ENCODE measurements around the gene PBX1.

The PBX1 gene

GRCh38 chr1:164780863-164781262 is 221.9 kb downstream of the PBX1 start:
- H3K27me3 ChIP-seq (ENCODE audit: control insufficient read depth in 3 of 3, insufficient read depth in 3 of 3, low read depth in 1 of 3, low read length in 3 of 3): no peaks in the 10 kb centered on the region
- H2BK5ac ChIP-seq (ENCODE audit: low read length): no peak overlapping the region
- H3K14ac ChIP-seq (ENCODE audit: low read length): no peak overlapping the region
- no peak overlapping the region for H2BK15ac ChIP-seq (ENCODE audit: low read length)
- H3K4me1 ChIP-seq (ENCODE audit: control insufficient read depth in 2 of 2, insufficient read depth in 1 of 2, low read depth in 1 of 2, low read length in 2 of 2): peaks cover 2 to 15% of the 10 kb centered on the region in 2 donors
- H3K36me3 ChIP-seq (replicated peaks in 1 of 2; ENCODE audit: control insufficient read depth in 2 of 2, insufficient read depth in 2 of 2, low read length in 2 of 2): peaks cover 0 to 7% of the 10 kb centered on the region in 2 donors
- no peak overlapping the region for H3K9ac ChIP-seq (ENCODE audit: low read depth, low read length, poor library complexity)
- no peak overlapping the region for H3K4ac ChIP-seq (ENCODE audit: low read length)
- H3K18ac ChIP-seq (ENCODE audit: low read length): no peak overlapping the region
- DNase-seq (ENCODE audit: low spot score): no peak
- H3K79me1 ChIP-seq (ENCODE audit: low read depth, low read length): peaks cover 2% of the 10 kb centered on the region
- no CpG with 5 or more reads among the region's 8 CpGs for WGBS, 2 donors (ENCODE audit: extremely low coverage in 2 of 2, insufficient read length in 2 of 2, insufficient replicate concordance in 1 of 2)
- H2BK120ac ChIP-seq (ENCODE audit: low read depth, low read length): no peak overlapping the region
- H2BK12ac ChIP-seq (ENCODE audit: low read length): no peak overlapping the region
- no peak overlapping the region for H4K8ac ChIP-seq (ENCODE audit: low read depth, low read length)
- H3K9me3 ChIP-seq (replicated peaks in 1 of 2; ENCODE audit: control insufficient read depth in 2 of 2, insufficient read depth in 1 of 2, low read depth in 1 of 2, low read length in 2 of 2): peaks cover 0 to 4% of the 10 kb centered on the region in 2 donors
- H3K23ac ChIP-seq (ENCODE audit: low read depth, low read length, poor library complexity): no peak overlapping the region
- H2AK5ac ChIP-seq (ENCODE audit: low read depth, low read length): no peak overlapping the region
- H3K27ac ChIP-seq (replicated peaks; ENCODE audit: low read length): no peak overlapping the region
- no peak overlapping the region for H3K4me2 ChIP-seq (ENCODE audit: insufficient read depth, low read length, poor library complexity, severe bottlenecking)
- no peak overlapping the region for H3K4me3 ChIP-seq (ENCODE audit: low read length in 2 of 2)
- no peak overlapping the region for H4K91ac ChIP-seq (ENCODE audit: low read depth, low read length, poor library complexity)
- H2AFZ ChIP-seq (ENCODE audit: low read length): no peak overlapping the region

GRCh38 chr1:164781972-164782371 is 223.0 kb downstream of the PBX1 start:
- DNase-seq (ENCODE audit: low spot score): no peak
- H3K79me1 ChIP-seq (ENCODE audit: low read depth, low read length): peaks cover 2% of the 10 kb centered on the region
- H2BK5ac ChIP-seq (ENCODE audit: low read length): no peak overlapping the region
- no peak overlapping the region for H3K14ac ChIP-seq (ENCODE audit: low read length)
- H3K4me2 ChIP-seq (ENCODE audit: insufficient read depth, low read length, poor library complexity, severe bottlenecking): no peak overlapping the region
- H4K8ac ChIP-seq (ENCODE audit: low read depth, low read length): no peak overlapping the region
- no CpG with 5 or more reads among the region's 1 CpG for WGBS, 2 donors (ENCODE audit: extremely low coverage in 2 of 2, insufficient read length in 2 of 2, insufficient replicate concordance in 1 of 2)
- no peak overlapping the region for H3K9ac ChIP-seq (ENCODE audit: low read depth, low read length, poor library complexity)
- no peaks in the 10 kb centered on the region for H3K27me3 ChIP-seq (ENCODE audit: control insufficient read depth in 3 of 3, insufficient read depth in 3 of 3, low read depth in 1 of 3, low read length in 3 of 3)
- no peak overlapping the region for H2AK5ac ChIP-seq (ENCODE audit: low read depth, low read length)
- no peak overlapping the region for H3K27ac ChIP-seq (replicated peaks; ENCODE audit: low read length)
- peaks cover 0 to 7% of the 10 kb centered on the region in 2 donors for H3K36me3 ChIP-seq (replicated peaks in 1 of 2; ENCODE audit: control insufficient read depth in 2 of 2, insufficient read depth in 2 of 2, low read length in 2 of 2)
- peaks cover 0 to 4% of the 10 kb centered on the region in 2 donors for H3K9me3 ChIP-seq (replicated peaks in 1 of 2; ENCODE audit: control insufficient read depth in 2 of 2, insufficient read depth in 1 of 2, low read depth in 1 of 2, low read length in 2 of 2)
- H3K4ac ChIP-seq (ENCODE audit: low read length): no peak overlapping the region
- peaks cover 3 to 20% of the 10 kb centered on the region in 2 donors for H3K4me1 ChIP-seq (ENCODE audit: control insufficient read depth in 2 of 2, insufficient read depth in 1 of 2, low read depth in 1 of 2, low read length in 2 of 2)
- H2BK12ac ChIP-seq (ENCODE audit: low read length): no peak overlapping the region
- no peak overlapping the region for H4K91ac ChIP-seq (ENCODE audit: low read depth, low read length, poor library complexity)
- H2BK15ac ChIP-seq (ENCODE audit: low read length): no peak overlapping the region
- H2AFZ ChIP-seq (ENCODE audit: low read length): no peak overlapping the region
- no peak overlapping the region for H3K18ac ChIP-seq (ENCODE audit: low read length)
- no peak overlapping the region for H3K23ac ChIP-seq (ENCODE audit: low read depth, low read length, poor library complexity)
- H3K4me3 ChIP-seq (ENCODE audit: low read length in 2 of 2): no peak overlapping the region
- H2BK120ac ChIP-seq (ENCODE audit: low read depth, low read length): no peak overlapping the region

GRCh38 chr1:164783778-164784555 is 225.0 kb downstream of the PBX1 start:
- peaks cover 0 to 4% of the 10 kb centered on the region in 2 donors for H3K9me3 ChIP-seq (replicated peaks in 1 of 2; ENCODE audit: control insufficient read depth in 2 of 2, insufficient read depth in 1 of 2, low read depth in 1 of 2, low read length in 2 of 2)
- no peak overlapping the region for H3K4me3 ChIP-seq (ENCODE audit: low read length in 2 of 2)
- no peak overlapping the region for H2BK15ac ChIP-seq (ENCODE audit: low read length)
- H3K18ac ChIP-seq (ENCODE audit: low read length): no peak overlapping the region
- H2AFZ ChIP-seq (ENCODE audit: low read length): no peak overlapping the region
- H3K4me1 ChIP-seq (ENCODE audit: control insufficient read depth in 2 of 2, insufficient read depth in 1 of 2, low read depth in 1 of 2, low read length in 2 of 2): peaks cover 9 to 33% of the 10 kb centered on the region in 2 donors
- H2BK120ac ChIP-seq (ENCODE audit: low read depth, low read length): no peak overlapping the region
- peaks cover 0 to 7% of the 10 kb centered on the region in 2 donors for H3K36me3 ChIP-seq (replicated peaks in 1 of 2; ENCODE audit: control insufficient read depth in 2 of 2, insufficient read depth in 2 of 2, low read length in 2 of 2)
- no peak overlapping the region for H3K9ac ChIP-seq (ENCODE audit: low read depth, low read length, poor library complexity)
- no peak overlapping the region for H3K27ac ChIP-seq (replicated peaks; ENCODE audit: low read length)
- no peaks in the 10 kb centered on the region for H3K79me1 ChIP-seq (ENCODE audit: low read depth, low read length)
- H2BK12ac ChIP-seq (ENCODE audit: low read length): no peak overlapping the region
- H3K14ac ChIP-seq (ENCODE audit: low read length): no peak overlapping the region
- H3K27me3 ChIP-seq (ENCODE audit: control insufficient read depth in 3 of 3, insufficient read depth in 3 of 3, low read depth in 1 of 3, low read length in 3 of 3): no peaks in the 10 kb centered on the region
- H4K8ac ChIP-seq (ENCODE audit: low read depth, low read length): no peak overlapping the region
- H3K23ac ChIP-seq (ENCODE audit: low read depth, low read length, poor library complexity): no peak overlapping the region
- no CpG with 5 or more reads among the region's 13 CpGs for WGBS, 2 donors (ENCODE audit: extremely low coverage in 2 of 2, insufficient read length in 2 of 2, insufficient replicate concordance in 1 of 2)
- no peak overlapping the region for H2AK5ac ChIP-seq (ENCODE audit: low read depth, low read length)
- no peak for DNase-seq (ENCODE audit: low spot score)
- no peak overlapping the region for H3K4me2 ChIP-seq (ENCODE audit: insufficient read depth, low read length, poor library complexity, severe bottlenecking)
- H4K91ac ChIP-seq (ENCODE audit: low read depth, low read length, poor library complexity): no peak overlapping the region
- no peak overlapping the region for H3K4ac ChIP-seq (ENCODE audit: low read length)
- no peak overlapping the region for H2BK5ac ChIP-seq (ENCODE audit: low read length)

GRCh38 chr1:164784960-164785359 is 226.0 kb downstream of the PBX1 start:
- Histone ChIP-seq H3K14ac (ENCODE audit: low read length) (no peak overlapping the region), H3K4me1 (ENCODE audit: control insufficient read depth in 2 of 2, insufficient read depth in 1 of 2, low read depth in 1 of 2, low read length in 2 of 2) (peaks cover 14 to 29% of the 10 kb centered on the region in 2 donors), H2BK12ac (ENCODE audit: low read length) (no peak overlapping the region), H2BK120ac (ENCODE audit: low read depth, low read length) (no peak overlapping the region), H4K8ac (ENCODE audit: low read depth, low read length) (no peak overlapping the region), H3K9ac (ENCODE audit: low read depth, low read length, poor library complexity) (no peak overlapping the region), H3K23ac (ENCODE audit: low read depth, low read length, poor library complexity) (no peak overlapping the region), H3K27me3 (ENCODE audit: control insufficient read depth in 3 of 3, insufficient read depth in 3 of 3, low read depth in 1 of 3, low read length in 3 of 3) (no peaks in the 10 kb centered on the region), H3K9me3 (replicated peaks in 1 of 2; ENCODE audit: control insufficient read depth in 2 of 2, insufficient read depth in 1 of 2, low read depth in 1 of 2, low read length in 2 of 2) (peaks cover 0 to 4% of the 10 kb centered on the region in 2 donors), H3K4ac (ENCODE audit: low read length) (no peak overlapping the region), H4K91ac (ENCODE audit: low read depth, low read length, poor library complexity) (no peak overlapping the region), H2BK15ac (ENCODE audit: low read length) (no peak overlapping the region), H3K4me2 (ENCODE audit: insufficient read depth, low read length, poor library complexity, severe bottlenecking) (no peak overlapping the region), H2AFZ (ENCODE audit: low read length) (no peak overlapping the region), H3K27ac (replicated peaks; ENCODE audit: low read length) (no peak overlapping the region), H3K36me3 (replicated peaks in 1 of 2; ENCODE audit: control insufficient read depth in 2 of 2, insufficient read depth in 2 of 2, low read length in 2 of 2) (peaks cover 0 to 7% of the 10 kb centered on the region in 2 donors), H3K79me1 (ENCODE audit: low read depth, low read length) (no peaks in the 10 kb centered on the region), H3K4me3 (ENCODE audit: low read length in 2 of 2) (no peak overlapping the region), H2AK5ac (ENCODE audit: low read depth, low read length) (no peak overlapping the region), H2BK5ac (ENCODE audit: low read length) (no peak overlapping the region), H3K18ac (ENCODE audit: low read length) (no peak overlapping the region)
- no peak for DNase-seq (ENCODE audit: low spot score)
- WGBS, 2 donors (ENCODE audit: extremely low coverage in 2 of 2, insufficient read length in 2 of 2, insufficient replicate concordance in 1 of 2): no CpG with 5 or more reads among the region's 6 CpGs
